IMR-90 (cell line): Measurements from ENCODE around the gene BAG1. TPM values are rescaled to one million over a fixed set of nuclear protein-coding genes. Genes with fewer than 3 reads are reported as not detected.

ENCODE experiments used
- ATAC-seq: fragments of 200-7000 bp; cut with Tn5 transposase; 2 replicates; pipeline ENCODE4 v1.9.1; 2020; ENCODE audit warnings: low read depth, mild to moderate bottlenecking, moderate library complexity
- BruUV-seq: library from RNA; stranded (reverse); fragments of 400-500 nt; replicated peaks from 2 replicates; lab custom pipeline; 2021; lab: Mats Ljungman, UMichigan
- CTCF ChIA-PET: fragments of 300-600 bp; formaldehyde crosslinking; extraction: SDS; loops from one replicate; lab custom pipeline; 2021; ENCODE audit warnings: antibody characterized with exemption; lab: Yijun Ruan, JAX
- POLR2A ChIA-PET: fragments of 300-600 bp; sonication (Branson Sonifier 250); formaldehyde crosslinking; loops from one replicate; lab custom pipeline; 2022; ENCODE audit warnings: antibody characterized with exemption; ENCODE audit not compliant: unreplicated experiment; lab: Charles Lee
- DNase-seq: peaks from one replicate; pipeline ENCODE4 v3.0.0; 2013
- H2AFZ ChIP-seq: replicated peaks from 2 replicates; pipeline ENCODE3; 2013; ENCODE audit warnings: low read length, mild to moderate bottlenecking; ENCODE audit not compliant: poor library complexity
- H2AK5ac ChIP-seq: 2 replicates; pipeline ENCODE4 v1.6.1; 2013; ENCODE audit warnings: low read depth, low read length, inconsistent platforms
- H2AK9ac ChIP-seq: replicated peaks from 2 replicates; pipeline ENCODE3; 2013; ENCODE audit warnings: mild to moderate bottlenecking, low read depth, low read length, moderate library complexity; ENCODE audit not compliant: poor library complexity
- H2BK120ac ChIP-seq: 2 replicates; pipeline ENCODE4 v1.6.1; 2013; ENCODE audit warnings: low read depth, low read length, inconsistent platforms
- H2BK15ac ChIP-seq: 3 replicates; pipeline ENCODE4 v1.6.1; 2013; ENCODE audit warnings: low read depth, low read length, inconsistent platforms
- H2BK20ac ChIP-seq: 2 replicates; pipeline ENCODE4 v1.6.1; 2013; ENCODE audit warnings: low read depth, mild to moderate bottlenecking, inconsistent platforms, low read length, moderate library complexity
- H2BK5ac ChIP-seq: 2 replicates; pipeline ENCODE4 v1.6.1; 2013; ENCODE audit warnings: mild to moderate bottlenecking, low read depth, low read length, inconsistent platforms; ENCODE audit not compliant: poor library complexity, severe bottlenecking
- H3K14ac ChIP-seq: replicated peaks from 2 replicates; pipeline ENCODE4 v1.6.1; 2013; ENCODE audit warnings: low read depth, low read length, inconsistent platforms
- H3K18ac ChIP-seq: 2 replicates; pipeline ENCODE4 v1.6.1; 2013; ENCODE audit warnings: low read depth, low read length, control low read depth
- H3K23ac ChIP-seq: 2 replicates; pipeline ENCODE4 v1.6.1; 2013; ENCODE audit warnings: low read depth, low read length, inconsistent platforms
- H3K27ac ChIP-seq: 2 replicates; pipeline ENCODE4 v1.5.1; 2013; ENCODE audit warnings: mild to moderate bottlenecking, control low read depth, low read length; ENCODE audit not compliant: insufficient read depth
- H3K27me3 ChIP-seq: 2 replicates; pipeline ENCODE4 v1.6.1; 2013; ENCODE audit warnings: low read length; ENCODE audit not compliant: control insufficient read depth, insufficient read depth
- H3K36me3 ChIP-seq: 2 replicates; pipeline ENCODE4 v1.6.1; 2013; ENCODE audit warnings: low read length, mixed read lengths; ENCODE audit not compliant: control insufficient read depth, insufficient read depth
- H3K4ac ChIP-seq: 2 replicates; pipeline ENCODE4 v1.6.1; 2013; ENCODE audit warnings: low read depth, low read length, inconsistent platforms
- H3K4me1 ChIP-seq: 2 replicates; pipeline ENCODE4 v1.6.1; 2013; ENCODE audit warnings: low read length, mixed read lengths; ENCODE audit not compliant: control insufficient read depth, insufficient read depth
- H3K4me2 ChIP-seq: 2 replicates; pipeline ENCODE4 v1.6.1; 2013; ENCODE audit warnings: low read depth, mild to moderate bottlenecking, control low read depth, low read length, moderate library complexity
- H3K4me3 ChIP-seq: 2 replicates; pipeline ENCODE4 v1.5.1; 2013; ENCODE audit warnings: low read depth, mild to moderate bottlenecking, control low read depth, low read length, moderate library complexity; ENCODE audit not compliant: insufficient read depth
- H3K56ac ChIP-seq: 2 replicates; pipeline ENCODE4 v1.6.1; 2013; ENCODE audit warnings: low read length, inconsistent platforms; ENCODE audit not compliant: insufficient read depth; ENCODE audit errors: extremely low read depth
- H3K79me1 ChIP-seq, 2 experiments: 2 replicates each; pipeline ENCODE4 v1.6.1; 2013; ENCODE audit warnings: low read length in 2 of 2, inconsistent platforms in 1 of 2, low read depth in 1 of 2
- H3K9ac ChIP-seq: 2 replicates; pipeline ENCODE4 v1.6.1; 2013; ENCODE audit warnings: low read depth, low read length, control low read depth
- H3K9me1 ChIP-seq: 2 replicates; pipeline ENCODE4 v1.6.1; 2013; ENCODE audit warnings: low read length, inconsistent platforms; ENCODE audit not compliant: insufficient read depth
- H3K9me3 ChIP-seq: 2 replicates; pipeline ENCODE4 v1.6.1; 2013; ENCODE audit warnings: low read length; ENCODE audit not compliant: control insufficient read depth, insufficient read depth
- H4K20me1 ChIP-seq: 2 replicates; pipeline ENCODE4 v1.6.1; 2013; ENCODE audit warnings: low read length, inconsistent platforms; ENCODE audit not compliant: insufficient read depth
- H4K5ac ChIP-seq: 2 replicates; pipeline ENCODE4 v1.6.1; 2013; ENCODE audit warnings: mild to moderate bottlenecking, low read depth, low read length, control low read depth
- H4K8ac ChIP-seq, 2 experiments: 2 replicates each; pipeline ENCODE4 v1.6.1; 2013; ENCODE audit warnings: low read depth in 2 of 2, low read length in 2 of 2, control low read depth in 1 of 2, inconsistent platforms in 1 of 2
- H4K91ac ChIP-seq: 2 replicates; pipeline ENCODE4 v1.6.1; 2013; ENCODE audit warnings: low read depth, low read length, inconsistent platforms; ENCODE audit not compliant: insufficient read depth
- ELK1 ChIP-seq: fragments of 150-350 bp; IDR thresholded peaks from 2 replicates; pipeline ENCODE4 v1.6.1; 2016; ENCODE audit warnings: low read depth, mild to moderate bottlenecking, low read length, moderate library complexity, borderline replicate concordance
- MAFK ChIP-seq: IDR thresholded peaks from 2 replicates; pipeline ENCODE4 v1.6.1; 2012; ENCODE audit warnings: low read depth, low read length, improper control_type of control experiment
- NFE2L2 ChIP-seq: fragments of 150-350 bp; IDR thresholded peaks from 2 replicates; pipeline ENCODE4 v1.6.1; 2016; ENCODE audit warnings: low read depth, mild to moderate bottlenecking, low read length
- RFX5 ChIP-seq: IDR thresholded peaks from 2 replicates; pipeline ENCODE4 v1.8.0; 2012; ENCODE audit warnings: low read depth, mild to moderate bottlenecking, low read length, moderate library complexity
- SMC3 ChIP-seq: fragments of 150-350 bp; IDR thresholded peaks from 2 replicates; pipeline ENCODE4 v1.6.1; 2016; ENCODE audit warnings: low read depth, mild to moderate bottlenecking, antibody characterized with exemption, low read length, moderate library complexity
- USF2 ChIP-seq: fragments of 150-350 bp; IDR thresholded peaks from 2 replicates; pipeline ENCODE4 v1.6.1; 2017; ENCODE audit warnings: mild to moderate bottlenecking, antibody characterized with exemption, low read length, low read depth
- WGBS, 2 experiments: methylation state at CpG; one replicate each; pipeline versions ENCODE4 v1.1.5 to v1.1.7; 2013; ENCODE audit warnings: missing lambda C conversion rate in 2 of 2; ENCODE audit not compliant: insufficient read length in 1 of 2; ENCODE audit errors: extremely low coverage in 2 of 2; 5-methylcytosine and 5-hydroxymethylcytosine counted together
- dilution Hi-C: fragments of 300-500 bp; cut with HindIII; formaldehyde crosslinking; loops from one replicate; pipeline ENCODE4 v1.14.3; 2018; ENCODE audit warnings: low sequenced_read_pairs; ENCODE audit not compliant: unreplicated experiment
- in situ Hi-C: fragments of 300-500 bp; cut with MboI; formaldehyde crosslinking; loops from 3 replicates; pipeline ENCODE4 v1.14.3; 2019; ENCODE audit warnings: low sequenced_read_pairs, inconsistent platforms, mixed read lengths
- intact Hi-C: fragments of 100-400 bp; cut with micrococcal nuclease; formaldehyde crosslinking; loops from 2 replicates; pipeline ENCODE4 v1.10.0; 2022
- polyA plus RNA-seq, 3 experiments: library from polyadenylated mRNA; depleted of rRNA; stranded (reverse); fragments of >200 nt; gene quantifications; 2 replicates each; pipeline ENCODE4 v1.2.3, GENCODE V29; 2012; ENCODE audit warnings: low replicate concordance in 1 of 3
- total RNA-seq: library from RNA; depleted of rRNA; stranded (reverse); fragments of >200 nt; gene quantifications from 2 replicates; pipeline ENCODE4 v1.2.3, GENCODE V29; 2012

BAG1 gene
- total and polyA plus RNA-seq, 2 of the 4 experiments (the other 2 are of a cell fraction), result 4.5 to 20.9 TPM

GRCh38 chr9:33241298-33241697 is 23.2 kb downstream of the BAG1 start:
- H2BK20ac ChIP-seq, result no peak overlapping the region
- CTCF ChIA-PET, result no interaction called here

More at GRCh38 chr9:33241298-33241697, 23.2 kb downstream of the BAG1 start:
- no peak overlapping the region for H2BK5ac ChIP-seq
- H4K20me1 ChIP-seq, result no peaks in the 10 kb centered on the region
- no peak for TF ChIP-seq RFX5
- no peak for TF ChIP-seq SMC3
- TF ChIP-seq NFE2L2, result no peak
- no peak for TF ChIP-seq USF2
- no peak for TF ChIP-seq ELK1
- no peak for TF ChIP-seq MAFK
- H2BK120ac ChIP-seq, result no peak overlapping the region
- POLR2A ChIA-PET, result no interaction called here
- no peaks in the 10 kb centered on the region for H3K27me3 ChIP-seq
- no peak for ATAC-seq
- no peak overlapping the region for H2AK9ac ChIP-seq
- H3K4me1 ChIP-seq, result peaks cover 4% of the 10 kb centered on the region; the same call in 1 of the 2 replicates
- intact Hi-C loops (no loop called here), in situ Hi-C loops (no loop called here), dilution Hi-C loops (no loop called here)
- no peak overlapping the region for H2BK15ac ChIP-seq
- no peak overlapping the region; the same call in 1 of the 2 replicates for H2AK5ac ChIP-seq
- H3K36me3 ChIP-seq, result no peaks in the 10 kb centered on the region
- no peaks in the 10 kb centered on the region for H3K79me1 ChIP-seq
- no peak overlapping the region for H3K56ac ChIP-seq
- H2AFZ ChIP-seq, result peak overlapping the region; percentile 8
- H3K18ac ChIP-seq, result no peak overlapping the region
- H3K9me3 ChIP-seq, result no peaks in the 10 kb centered on the region
- no peak overlapping the region for H3K14ac ChIP-seq
- no peak overlapping the region for H3K27ac ChIP-seq
- no peak overlapping the region for H4K91ac ChIP-seq
- H3K4me3 ChIP-seq, result no peak overlapping the region
- H3K4ac ChIP-seq, result no peak overlapping the region
- no TSS peak for BruUV-seq
- no CpG with 5 or more reads among the region's 5 CpGs for WGBS, 2 experiments
- peaks cover 12% of the 10 kb centered on the region for H3K9me1 ChIP-seq
- no peak for DNase-seq
- no peak overlapping the region for H4K5ac ChIP-seq
- H4K8ac ChIP-seq, result no peak overlapping the region
- H3K4me2 ChIP-seq, result no peak overlapping the region
- H3K9ac ChIP-seq, result no peak overlapping the region
- no peak overlapping the region for H3K23ac ChIP-seq
